LNCaP clone FGC (cell line): ENCODE results near the gene BLID.

Experiments
- DNase-seq: peaks from one replicate; pipeline ENCODE4 v3.0.0-alpha.2; 2011; ENCODE audit warnings: low read depth
- H3K4me3 ChIP-seq: 2 replicates; pipeline ENCODE4 v1.5.1; 2011; ENCODE audit warnings: mild to moderate bottlenecking, low read depth, low read length, control low read depth
- CTCF ChIP-seq: IDR thresholded peaks from 2 replicates; pipeline ENCODE4 v1.5.1; 2012; ENCODE audit warnings: mild to moderate bottlenecking; ENCODE audit not compliant: control insufficient read depth, insufficient read depth; ENCODE audit errors: extremely low read depth

BLID gene

GRCh38 chr11:122158171-122158570 lies 42.2 kb upstream of the BLID start:
- H3K4me3 ChIP-seq, result no peak overlapping the region
- no peak for TF ChIP-seq CTCF
- no peak for DNase-seq

- no peak for DNase-seq
- H3K4me3 ChIP-seq, result peak overlapping the region; percentile 28
- no peak for TF ChIP-seq CTCF
Measured at GRCh38 chr11:122157653-122158161, 41.7 kb upstream of the BLID start.

- TF ChIP-seq CTCF, result no peak
- no peak for DNase-seq
- peak overlapping the region; percentile 28 for H3K4me3 ChIP-seq
Measured at GRCh38 chr11:122156940-122157382, 40.9 kb upstream of the BLID start.

- no peak for TF ChIP-seq CTCF
- no peak for DNase-seq
- no peak overlapping the region for H3K4me3 ChIP-seq
Measured at GRCh38 chr11:122155765-122156527, 39.9 kb upstream of the BLID start.

- no peak for DNase-seq
- no peak for TF ChIP-seq CTCF
- no peak overlapping the region for H3K4me3 ChIP-seq
Measured at GRCh38 chr11:122154994-122155393, 39.0 kb upstream of the BLID start.

- no peak overlapping the region for H3K4me3 ChIP-seq
- TF ChIP-seq CTCF, result no peak
Measured at GRCh38 chr11:122154227-122154626, 38.2 kb upstream of the BLID start.

GRCh38 chr11:122153746-122154145 lies 37.7 kb upstream of the BLID start:
- no peak overlapping the region for H3K4me3 ChIP-seq
- DNase-seq, result no peak
- TF ChIP-seq CTCF, result no peak

More at GRCh38 chr11:122154227-122154626, 38.2 kb upstream of the BLID start:
- no peak for DNase-seq
